ENCODE measurements around the gene EMC7. TPM values are rescaled to one million over a fixed set of nuclear protein-coding genes. Genes with fewer than 3 reads are reported as not detected.

EMC7 gene
- total RNA-seq, 1 experiment from 2014 or later, result 43.1 TPM

DNA sequence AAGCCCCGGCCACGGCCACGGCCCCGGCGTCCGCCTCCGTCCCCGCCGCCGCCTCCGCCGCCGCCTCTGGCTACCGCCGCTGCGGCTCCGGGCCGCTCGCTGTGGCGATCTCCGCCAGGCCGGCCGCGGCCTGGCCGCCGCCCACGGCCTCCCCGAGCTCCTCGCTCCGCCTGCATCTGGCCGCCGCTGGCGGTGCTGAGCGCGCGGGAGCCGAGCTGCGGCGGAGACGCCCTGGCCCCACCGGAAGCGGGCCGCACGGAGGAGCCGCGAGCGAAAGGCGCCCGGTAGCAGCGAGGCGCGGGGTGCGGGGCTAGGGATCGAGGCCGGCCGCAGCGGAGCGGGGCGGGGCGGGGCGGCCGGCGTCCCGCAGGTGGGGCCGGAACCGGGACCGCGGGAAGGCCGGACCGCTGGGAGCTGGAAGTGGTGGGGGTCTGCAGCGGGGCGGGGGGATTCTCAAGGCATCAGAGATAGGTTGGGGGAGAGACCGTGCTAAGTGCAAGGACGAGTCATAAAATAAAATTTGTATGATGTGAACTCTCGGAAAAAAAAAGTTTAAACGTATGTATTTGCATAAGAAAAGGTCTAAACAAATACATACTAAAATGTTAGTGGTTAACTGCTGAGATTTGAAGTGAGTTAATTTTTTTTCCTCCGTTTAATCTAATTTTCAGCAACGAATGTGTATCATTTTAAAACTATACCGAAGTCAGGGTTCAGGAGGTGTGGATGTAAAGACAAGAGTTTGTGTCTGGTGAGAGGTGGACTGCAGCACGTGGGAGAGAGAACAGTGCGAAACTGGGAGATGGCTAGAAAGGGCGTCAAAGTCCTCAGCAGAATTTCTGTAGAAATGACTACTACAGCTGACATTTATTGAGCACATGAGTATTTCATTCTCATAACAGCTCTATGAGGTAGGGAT is 62.5 kb downstream of the EMC7 start, which contains the start of gene AVEN:
TSS of gene AVEN (minus strand) at position 334 of the 919 bp plus-strand sequence. CDS start at position 176, 158 bp downstream.
- DNase-seq (ENCODE audit: low spot score), result no peak

DNA sequence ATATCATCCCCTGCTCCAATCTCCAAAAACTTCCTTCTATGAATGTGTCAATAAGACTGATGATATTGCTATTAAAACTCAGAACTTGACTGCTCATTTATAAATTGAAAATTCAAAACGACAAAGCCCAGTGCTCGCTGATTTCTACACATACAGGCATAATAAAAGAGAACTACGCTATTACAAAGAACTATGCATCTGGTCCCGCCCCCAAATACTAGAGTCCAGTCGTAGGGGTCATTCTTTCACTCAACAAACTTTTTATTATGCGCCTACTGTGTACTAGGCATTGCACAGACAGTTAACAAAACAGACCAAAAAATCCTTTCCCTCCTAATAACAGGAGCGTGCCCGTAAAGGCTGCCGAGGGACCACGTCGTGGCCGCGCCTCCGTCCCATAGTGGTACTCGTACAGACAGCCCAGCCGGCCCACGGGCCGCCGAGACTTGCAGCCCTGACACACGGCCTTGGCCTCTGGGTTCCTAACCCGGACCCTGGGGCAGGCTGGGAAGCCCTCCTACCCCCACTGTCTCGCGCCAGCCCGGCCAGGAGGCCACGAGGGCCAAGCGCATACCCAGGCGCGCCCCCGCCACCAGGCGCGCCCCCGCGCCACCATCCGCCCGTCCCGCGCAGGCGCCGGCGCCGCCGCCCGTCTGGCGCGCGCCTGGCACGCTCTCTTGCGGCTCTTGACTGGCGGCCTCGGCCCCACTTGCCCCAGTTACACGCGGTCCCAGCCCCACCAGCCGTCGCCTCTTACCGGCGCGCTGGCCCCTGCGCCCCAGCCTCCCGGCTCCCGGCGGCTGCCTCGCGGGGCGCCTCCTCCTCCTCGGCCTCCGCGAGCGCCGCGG is 63.4 kb downstream of the EMC7 start:
- peak; percentile 47 for DNase-seq (ENCODE audit: low spot score)

Other genes with a start within 250 kb of the EMC7 start
- not detected in 2 replicates for gene CHRM5, start 133.4 kb downstream of the EMC7 start, total RNA-seq (2014; rRNA removed; shearing (Covaris generic))
- gene AVEN, start 62.7 kb downstream of the EMC7 start, total RNA-seq (2014; rRNA removed; shearing (Covaris generic)), result 12.3 and 16.5 TPM in 2 replicates
- 1.0 and 1.4 TPM in 2 replicates for gene PGBD4, start 221 bp upstream of the EMC7 start, total RNA-seq (2014; rRNA removed; shearing (Covaris generic))
- 38.2 and 40.1 TPM in 2 replicates for gene KATNBL1, start 108.2 kb upstream of the EMC7 start, total RNA-seq (2014; rRNA removed; shearing (Covaris generic))
- gene EMC4, start 123.2 kb upstream of the EMC7 start, total RNA-seq (2014; rRNA removed; shearing (Covaris generic)), result 158 and 216 TPM in 2 replicates
- gene SLC12A6, start 235.9 kb upstream of the EMC7 start, total RNA-seq (2014; rRNA removed; shearing (Covaris generic)), result 2.6 and 3.4 TPM in 2 replicates
- gene NOP10, start 241.3 kb upstream of the EMC7 start, total RNA-seq (2014; rRNA removed; shearing (Covaris generic)), result 367 and 416 TPM in 2 replicates
- not detected in 2 replicates for gene NUTM1, start 241.5 kb upstream of the EMC7 start, total RNA-seq (2014; rRNA removed; shearing (Covaris generic))

All from H4 (cell line).